Measurements from ENCODE around the gene COL6A5.
"Not testable (repeated sequence)": the region's sequence is repeated elsewhere in the genome, so short reads cannot be mapped to it uniquely, and the experiment has no call there.

Gene COL6A5

DNA sequence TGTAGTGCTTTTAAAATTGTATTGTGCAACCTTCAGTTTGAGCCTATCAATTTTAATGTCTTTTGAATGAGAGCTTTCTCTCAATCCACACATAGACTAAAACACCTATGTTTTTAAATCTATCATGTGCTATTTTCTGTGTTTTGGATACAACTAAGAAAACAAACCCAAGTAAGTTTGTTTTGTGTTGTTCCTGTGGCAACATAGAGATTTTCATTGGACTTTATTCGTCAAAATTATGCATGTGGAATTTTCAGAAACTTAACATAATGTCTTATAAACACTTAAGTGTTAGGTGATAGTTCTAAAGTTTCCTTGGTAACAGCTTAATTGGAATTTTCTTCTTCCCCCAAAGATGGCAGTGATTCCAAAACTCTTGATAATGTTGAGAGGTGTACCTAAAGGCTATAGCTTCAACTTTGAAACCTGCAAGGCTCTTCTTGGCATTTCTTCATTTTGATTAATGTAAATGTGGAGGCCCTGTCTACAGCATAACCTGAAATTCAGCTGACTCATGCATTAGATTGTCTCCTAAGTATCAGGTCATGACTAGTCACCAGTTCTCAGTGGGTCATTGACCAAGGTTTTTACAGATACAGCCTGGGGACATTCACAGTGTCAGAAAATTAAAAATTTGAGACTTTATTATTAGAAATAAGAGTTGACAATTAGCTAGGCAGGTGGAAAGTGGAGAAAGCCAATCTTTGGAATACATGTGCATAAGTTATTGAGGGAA is 44.4 kb downstream of the COL6A5 start:
- no peak for DNase-seq

DNA sequence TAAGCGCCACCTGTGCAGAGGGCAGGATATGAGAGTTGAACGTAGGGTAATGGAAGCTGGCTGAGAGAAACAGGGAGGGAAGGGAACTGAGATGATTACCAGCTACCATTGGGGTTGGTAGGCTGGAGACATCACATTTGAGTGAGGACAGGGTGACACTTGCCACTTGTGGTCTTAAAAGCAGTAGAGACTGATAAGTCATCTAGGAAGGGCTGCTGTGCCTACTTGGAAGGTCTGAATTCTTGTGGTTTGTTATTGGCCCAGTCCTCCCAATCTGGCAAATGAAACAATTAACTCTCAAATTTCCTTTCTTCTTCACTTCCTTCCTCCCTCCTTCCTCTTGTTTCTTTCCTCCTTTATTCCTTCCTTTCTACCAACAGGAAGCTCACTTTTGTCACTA is 46.8 kb downstream of the COL6A5 start:
- no peak for DNase-seq

GRCh38 chr3:130393594-130393993 is 48.1 kb downstream of the COL6A5 start:
- DNase-seq = no peak

DNA sequence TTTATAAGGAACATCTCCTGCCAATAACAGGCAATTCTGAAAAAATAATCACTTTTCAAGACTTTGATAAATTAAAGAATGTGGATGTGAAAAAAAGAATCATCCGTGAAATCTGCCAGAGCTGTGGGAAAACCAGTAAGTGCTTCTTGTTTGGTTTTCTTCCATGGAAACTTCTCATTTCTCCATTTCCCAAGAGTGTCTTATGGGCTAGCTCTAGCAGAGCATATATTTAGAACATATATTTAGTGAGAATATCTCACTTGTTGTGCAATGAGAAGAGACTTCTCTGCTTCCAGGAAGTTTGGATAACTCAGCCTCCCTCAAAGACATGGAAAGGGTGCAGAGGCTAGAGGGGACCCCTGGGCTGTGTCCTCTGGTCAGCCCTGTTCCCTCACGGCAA is 49.9 kb downstream of the COL6A5 start:
- peak; percentile 18 for DNase-seq

GRCh38 chr3:130395916-130396315 is 50.4 kb downstream of the COL6A5 start:
- DNase-seq = peak; percentile 76

GRCh38 chr3:130404401-130404800 is 58.9 kb downstream of the COL6A5 start:
- no peak for DNase-seq

DNA sequence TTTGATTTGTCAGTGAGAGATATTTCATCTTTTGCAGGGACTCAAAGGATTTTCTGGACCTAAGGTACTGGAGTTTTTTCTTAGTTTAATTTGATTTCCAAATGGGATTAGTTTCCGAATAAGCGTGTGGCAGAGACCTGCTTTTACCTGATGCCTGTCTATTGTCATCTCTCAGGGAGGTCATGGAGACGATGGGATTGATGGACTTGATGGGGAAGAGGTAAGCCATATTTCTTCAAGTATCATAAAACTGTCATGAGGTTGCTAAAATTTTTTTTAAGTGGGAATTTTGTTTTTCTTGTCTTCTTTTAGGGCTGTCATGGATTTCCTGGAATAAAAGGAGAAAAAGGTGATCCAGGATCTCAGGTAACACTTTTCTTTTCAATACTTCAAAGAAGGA is 60.5 kb downstream of the COL6A5 start:
- no peak for DNase-seq

GRCh38 chr3:130408253-130408652 is 62.8 kb downstream of the COL6A5 start:
- DNase-seq = not testable (repeated sequence)

DNA sequence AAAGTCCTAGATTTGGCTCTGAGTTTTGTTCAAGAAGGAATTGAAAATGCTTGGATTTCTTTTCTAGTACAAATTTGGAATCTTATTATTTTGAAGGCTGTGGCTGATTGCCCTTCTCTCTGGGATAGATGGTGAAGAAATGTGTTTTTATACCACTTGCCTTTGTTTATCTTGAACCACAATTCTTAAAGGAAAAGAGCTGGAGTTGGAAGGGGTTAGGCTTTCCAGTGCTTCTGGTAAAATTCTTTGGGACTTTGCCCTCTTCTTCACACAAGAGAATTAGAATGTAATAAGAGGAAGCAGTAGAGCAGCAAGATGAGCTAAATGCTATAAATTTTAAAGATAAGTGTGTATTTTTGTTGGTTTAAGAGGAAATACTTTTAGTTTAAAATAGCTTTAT is 65.8 kb downstream of the COL6A5 start:
- DNase-seq = no peak

- DNase-seq = no peak
These were observed 67.6 kb downstream of the COL6A5 start for GRCh38 chr3:130412991-130413560.

GRCh38 chr3:130414457-130414856 is 69.0 kb downstream of the COL6A5 start:
- DNase-seq = no peak

GRCh38 chr3:130420466-130420865 is 75.0 kb downstream of the COL6A5 start:
- no peak for DNase-seq

- no peak for DNase-seq
These were observed 77.6 kb downstream of the COL6A5 start for GRCh38 chr3:130423064-130423463.

GRCh38 chr3:130424837-130425236 is 79.4 kb downstream of the COL6A5 start:
- DNase-seq = no peak

DNA sequence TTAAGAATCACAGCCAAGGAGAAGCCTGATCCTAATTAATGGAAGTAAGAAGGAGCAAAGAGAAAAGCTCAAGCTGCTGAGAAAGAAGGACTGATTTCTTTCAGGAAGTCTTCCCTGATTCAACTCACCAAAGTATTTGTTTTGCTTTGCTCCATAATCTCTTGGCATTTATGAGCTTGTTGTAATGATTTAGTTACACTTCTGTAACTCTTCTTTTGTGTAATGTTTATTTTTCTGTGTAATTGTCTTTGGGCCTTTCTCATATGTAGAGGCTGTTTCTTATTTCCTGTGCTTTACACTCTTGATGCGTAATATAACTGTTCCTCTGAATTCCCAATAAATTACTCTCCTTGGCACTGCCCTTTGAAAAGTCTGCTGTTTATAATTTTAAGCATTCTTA is 80.0 kb downstream of the COL6A5 start:
- peak; percentile 1 for DNase-seq

GRCh38 chr3:130426206-130426605 is 80.7 kb downstream of the COL6A5 start:
- DNase-seq = no peak

GRCh38 chr3:130428871-130429712 is 83.6 kb downstream of the COL6A5 start:
- DNase-seq = peak; percentile 10

- DNase-seq = no peak
These were observed 84.2 kb downstream of the COL6A5 start for GRCh38 chr3:130429713-130430023.

- no peak for DNase-seq
These were observed 84.8 kb downstream of the COL6A5 start for GRCh38 chr3:130430266-130430665.

DNA sequence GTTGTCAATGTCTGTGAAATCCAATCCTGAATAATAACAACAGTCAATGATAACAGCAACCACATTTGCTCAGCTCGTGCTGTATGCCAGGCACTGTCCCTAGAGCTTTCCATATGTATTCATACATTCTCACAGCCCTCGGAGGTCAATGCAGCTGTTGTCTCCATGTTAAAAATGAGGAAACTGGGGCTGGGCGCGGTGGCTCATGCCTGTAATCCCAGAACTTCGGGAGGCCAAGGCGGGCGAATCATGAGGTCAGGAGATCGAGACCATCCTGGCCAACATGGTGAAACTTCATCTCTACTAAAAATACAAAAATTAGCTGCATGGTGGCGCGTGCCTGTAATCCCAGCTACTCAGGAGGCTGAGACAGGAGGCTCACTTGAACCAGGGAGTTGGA is 86.6 kb downstream of the COL6A5 start:
- DNase-seq = not testable (repeated sequence)

- no peak for DNase-seq
These were observed 87.8 kb downstream of the COL6A5 start for GRCh38 chr3:130433306-130433705.

DNA sequence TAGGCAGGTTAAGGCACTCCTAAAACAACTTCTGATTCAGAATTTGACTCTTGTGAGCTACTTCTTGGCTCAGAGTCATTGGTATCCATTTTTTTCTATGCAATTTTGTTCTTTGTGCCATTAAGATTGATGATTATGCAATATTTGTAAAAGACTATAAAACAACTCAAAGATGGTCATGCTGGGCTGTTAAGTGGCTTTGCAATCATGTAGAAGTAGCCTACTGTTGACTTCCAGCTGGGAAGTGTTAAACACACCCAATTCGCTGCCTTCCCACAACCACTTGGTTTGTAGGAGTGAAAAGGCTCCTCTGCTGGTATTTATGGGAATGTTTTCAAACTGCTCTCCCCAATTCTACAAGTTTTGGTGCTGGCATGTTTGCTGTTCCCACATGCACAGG is 96.8 kb downstream of the COL6A5 start:
- DNase-seq = no peak

- DNase-seq = not testable (repeated sequence)
These were observed 101.4 kb downstream of the COL6A5 start for GRCh38 chr3:130446840-130447239.

DNA sequence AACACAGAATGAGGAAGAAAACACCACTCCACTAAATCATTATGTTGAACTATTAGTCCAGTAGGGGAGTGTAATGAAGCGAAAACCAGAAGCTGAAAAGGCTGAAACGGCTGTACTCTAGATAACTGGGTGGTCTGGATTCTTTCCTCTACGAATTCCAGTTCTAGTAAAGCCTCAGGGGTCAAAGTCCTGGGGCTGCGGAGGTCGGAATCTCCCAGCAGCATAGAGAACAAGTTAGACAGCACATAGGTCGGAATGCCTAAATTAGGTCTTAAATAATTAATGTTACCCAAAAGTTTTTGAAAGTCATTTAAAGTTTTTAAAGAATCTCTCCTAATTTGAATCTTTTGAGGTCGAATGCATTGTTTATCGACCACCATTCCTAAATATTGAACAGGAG is 102.7 kb downstream of the COL6A5 start:
- DNase-seq = not testable (repeated sequence)

Data from fibroblast of upper back skin (primary cell).